CD4-positive, alpha-beta T cell treated with Interleukin-15 for 4 hours (primary cell): Measurements from ENCODE around the gene AMACR.
A peak's percentile ranks its signal among the peaks of the same experiment; 100 is the strongest.
"Not testable (repeated sequence)": the region's sequence is repeated elsewhere in the genome, so short reads cannot be mapped to it uniquely, and the experiment has no call there.

Source experiments
- DNase-seq: peaks from one replicate; pipeline ENCODE4 v3.0.0-alpha.2; 2020; ENCODE audit warnings: low spot score

AMACR gene

GRCh38 chr5:34035756-34036155, 27.9 kb upstream of the AMACR start:
- DNase-seq = no peak

- DNase-seq = no peak
These were observed 26.9 kb upstream of the AMACR start for GRCh38 chr5:34034534-34035327.

GRCh38 chr5:34031966-34032365, 24.1 kb upstream of the AMACR start:
- DNase-seq = no peak

- DNase-seq = no peak
These were observed 23.3 kb upstream of the AMACR start for GRCh38 chr5:34031117-34031516.

- not testable (repeated sequence) for DNase-seq
These were observed 22.7 kb upstream of the AMACR start for GRCh38 chr5:34030585-34030984.

- no peak for DNase-seq
These were observed 22.2 kb upstream of the AMACR start for GRCh38 chr5:34030048-34030447.

- DNase-seq = no peak
These were observed 20.5 kb upstream of the AMACR start for GRCh38 chr5:34028349-34028748.

GRCh38 chr5:34026089-34026761, 18.4 kb upstream of the AMACR start:
- DNase-seq = no peak

GRCh38 chr5:34022121-34022705, 14.4 kb upstream of the AMACR start:
- peak; percentile 13 for DNase-seq

- DNase-seq = no peak
These were observed 13.5 kb upstream of the AMACR start for GRCh38 chr5:34021334-34021733.

GRCh38 chr5:34020726-34021125, 12.9 kb upstream of the AMACR start:
- no peak for DNase-seq

- no peak for DNase-seq
These were observed 9.4 kb upstream of the AMACR start for GRCh38 chr5:34017254-34017653.

GRCh38 chr5:34016750-34017149, 8.9 kb upstream of the AMACR start:
- no peak for DNase-seq

- DNase-seq = no peak
These were observed 8.4 kb upstream of the AMACR start for GRCh38 chr5:34016222-34016621.

- no peak for DNase-seq
These were observed 7.4 kb upstream of the AMACR start for GRCh38 chr5:34015120-34015822.

GRCh38 chr5:34014626-34015025, 6.8 kb upstream of the AMACR start:
- DNase-seq = no peak

- DNase-seq = no peak
These were observed 5.7 kb upstream of the AMACR start for GRCh38 chr5:34013547-34013946.

- DNase-seq = no peak
These were observed 4.9 kb upstream of the AMACR start for GRCh38 chr5:34012791-34013190.

GRCh38 chr5:34011536-34011935, 3.7 kb upstream of the AMACR start:
- DNase-seq = no peak

- DNase-seq = not testable (repeated sequence)
These were observed 2.3 kb upstream of the AMACR start for GRCh38 chr5:34010146-34010545.

- DNase-seq = no peak
These were observed 1.8 kb upstream of the AMACR start for GRCh38 chr5:34009610-34010009.

GRCh38 chr5:34008802-34009201, 952 bp upstream of the AMACR start:
- no peak for DNase-seq

- DNase-seq = no peak
These were observed 639 bp downstream of the AMACR start for GRCh38 chr5:34007201-34007620.
